ENCODE measurements around the gene MRPL23. TPM values are rescaled to one million over a fixed set of nuclear protein-coding genes. Genes with fewer than 3 reads are reported as not detected.

MRPL23 gene
- total RNA-seq, 1 donor from 2014 or later = 101 TPM

DNA sequence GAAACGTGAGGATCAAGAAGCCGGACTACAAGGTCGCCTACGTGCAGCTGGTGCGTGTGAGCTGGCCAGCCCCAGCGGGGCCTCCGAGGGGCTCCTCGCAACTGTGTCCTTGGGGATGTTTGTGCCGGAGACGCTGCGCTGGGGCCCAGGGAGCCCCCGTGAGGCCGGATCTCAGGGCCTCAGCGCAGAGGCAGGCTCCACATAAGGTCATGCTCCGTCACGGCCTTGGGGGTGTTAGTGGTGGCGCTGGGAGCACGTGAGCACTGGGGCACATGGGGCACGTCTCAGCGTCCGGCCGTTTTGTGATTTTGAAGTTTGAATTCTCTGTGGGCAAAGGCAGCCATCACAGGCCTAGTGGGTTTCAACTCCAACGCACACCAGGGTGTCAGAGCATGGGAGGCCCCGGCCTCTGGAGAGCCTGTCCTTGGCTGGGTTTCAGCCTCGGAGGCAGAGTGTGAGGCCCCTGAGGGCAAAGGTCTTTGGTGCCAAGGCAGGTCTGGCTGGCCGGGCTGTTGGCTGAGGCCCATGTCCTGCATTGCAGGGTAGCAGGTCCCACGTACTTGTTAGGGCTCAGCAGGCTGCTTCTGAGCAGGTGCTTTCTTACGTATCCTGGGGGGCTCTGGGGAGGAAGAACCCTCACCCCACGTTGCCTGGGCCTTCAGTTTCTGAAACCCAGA, 5.8 kb downstream of the MRPL23 start:
- DNase-seq (ENCODE audit: low read depth) = no peak

DNA sequence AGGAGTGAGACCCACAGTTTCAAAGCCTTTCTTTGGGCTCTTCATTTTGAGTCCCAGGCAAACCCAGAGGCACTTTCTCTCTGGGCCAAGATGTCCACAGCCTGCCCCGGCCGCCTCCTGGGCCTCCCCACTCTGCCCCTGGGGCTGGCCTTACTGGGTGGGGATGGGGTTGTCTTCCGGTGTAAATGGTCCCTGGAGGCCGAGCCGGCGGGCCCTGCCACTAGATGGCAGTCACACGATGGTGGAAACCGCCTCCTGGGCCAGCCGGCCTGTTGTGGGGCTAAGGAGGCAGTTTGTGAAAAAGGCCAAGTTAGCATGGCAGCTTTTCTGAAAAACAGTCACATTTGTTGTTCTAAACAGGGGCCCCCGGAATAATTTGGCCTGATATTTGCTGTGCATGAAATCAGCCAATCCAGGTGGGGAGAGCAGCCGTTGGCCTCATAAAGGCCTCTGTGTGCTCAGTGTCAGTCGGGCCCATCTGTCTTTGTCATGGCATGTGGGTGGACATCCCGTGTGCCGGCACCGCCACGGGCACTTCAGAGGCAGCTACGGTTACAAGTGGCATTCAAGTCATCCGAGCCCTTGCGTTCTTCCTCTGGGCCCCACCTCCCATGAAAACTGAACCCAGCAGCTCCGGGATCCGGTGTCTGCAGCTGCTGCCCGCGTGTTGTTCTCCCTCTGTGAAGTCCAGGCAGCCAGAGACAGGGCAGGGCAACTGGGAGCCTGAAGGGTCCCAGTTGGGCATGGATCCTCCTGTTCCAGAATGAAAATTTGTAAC, 6.5 kb downstream of the MRPL23 start:
- peak; percentile 39 for DNase-seq (ENCODE audit: low read depth)

DNA sequence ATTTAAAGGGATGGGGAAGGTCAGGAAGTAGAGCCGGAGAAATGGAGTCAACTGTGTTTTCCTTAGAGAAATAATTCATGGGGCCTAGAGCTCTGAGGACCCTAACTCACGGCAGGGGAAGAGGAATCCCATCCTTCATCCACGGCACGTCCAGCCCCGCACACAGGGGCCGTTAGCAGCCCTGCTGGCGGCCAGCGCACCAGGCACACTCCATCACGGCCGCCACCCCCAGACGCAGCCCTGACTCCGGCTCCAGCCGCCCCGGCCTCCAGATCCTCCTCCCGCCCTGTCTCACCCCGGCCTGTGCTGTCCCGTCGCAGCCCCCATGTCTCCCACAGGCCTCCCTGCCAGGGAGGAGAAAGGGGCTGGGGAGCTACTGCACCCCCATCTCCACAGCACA, 11.2 kb downstream of the MRPL23 start:
- no peak for DNase-seq (ENCODE audit: low read depth)

DNA sequence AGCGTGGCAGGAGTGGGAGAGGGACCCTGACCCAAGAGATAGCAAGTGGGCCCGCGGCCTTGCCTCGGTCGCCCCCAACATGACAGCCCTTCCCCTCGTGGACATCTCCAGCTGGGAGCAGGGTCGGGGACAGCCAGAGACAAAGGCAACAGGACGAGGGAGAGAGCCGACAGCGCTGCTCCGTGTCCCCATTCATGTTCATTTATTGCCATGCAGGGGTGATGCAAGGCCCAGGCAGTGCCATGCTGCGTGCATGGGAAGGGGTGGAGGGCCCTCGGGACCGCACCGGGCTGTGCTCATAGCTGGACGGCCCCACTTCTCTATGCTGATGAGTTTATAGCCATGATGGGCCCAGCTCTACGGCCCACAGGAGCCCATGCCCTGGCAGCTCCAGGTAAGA, 12.7 kb downstream of the MRPL23 start:
- DNase-seq (ENCODE audit: low read depth) = no peak

DNA sequence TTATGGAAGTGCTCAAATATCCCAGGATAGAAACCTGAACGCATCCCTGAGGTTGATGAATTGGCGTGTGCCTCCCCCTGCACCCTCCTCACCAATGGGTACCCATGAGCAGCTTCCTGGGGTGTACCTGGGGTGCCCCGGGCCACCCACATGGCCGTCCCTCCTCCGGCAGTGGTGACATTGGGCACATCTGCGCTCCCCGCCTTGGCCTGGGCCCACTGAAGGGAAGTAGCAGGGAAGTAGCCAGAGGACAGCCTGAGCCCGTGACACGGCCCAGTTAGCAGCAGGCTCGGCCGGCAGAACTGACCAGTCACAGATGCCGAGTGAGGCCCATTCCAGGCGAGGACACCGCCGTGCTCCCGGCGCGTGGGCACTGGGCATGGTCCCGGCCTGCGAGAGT, 16.7 kb downstream of the MRPL23 start:
- no peak for DNase-seq (ENCODE audit: low read depth)

DNA sequence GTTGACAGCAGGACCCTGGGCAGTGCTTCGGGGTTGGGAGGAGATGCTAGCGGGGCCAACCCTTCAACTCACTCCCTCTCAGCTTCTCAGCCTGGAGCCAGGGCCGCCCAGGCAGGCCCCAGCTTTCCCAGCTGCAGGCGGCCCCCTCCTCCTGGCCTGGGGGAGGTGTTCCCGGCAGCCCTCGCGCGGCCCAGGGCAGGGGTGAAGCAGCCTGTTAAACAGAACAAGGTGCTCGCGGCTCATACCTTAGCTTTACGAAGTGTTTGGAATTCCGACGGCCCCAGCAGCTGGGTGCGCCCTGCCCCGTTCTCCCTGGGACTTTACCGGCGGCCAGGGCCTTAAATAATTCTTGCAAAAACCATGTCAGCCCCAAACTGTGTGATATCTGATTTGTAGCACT, 17.2 kb downstream of the MRPL23 start:
- no peak for DNase-seq (ENCODE audit: low read depth)

DNA sequence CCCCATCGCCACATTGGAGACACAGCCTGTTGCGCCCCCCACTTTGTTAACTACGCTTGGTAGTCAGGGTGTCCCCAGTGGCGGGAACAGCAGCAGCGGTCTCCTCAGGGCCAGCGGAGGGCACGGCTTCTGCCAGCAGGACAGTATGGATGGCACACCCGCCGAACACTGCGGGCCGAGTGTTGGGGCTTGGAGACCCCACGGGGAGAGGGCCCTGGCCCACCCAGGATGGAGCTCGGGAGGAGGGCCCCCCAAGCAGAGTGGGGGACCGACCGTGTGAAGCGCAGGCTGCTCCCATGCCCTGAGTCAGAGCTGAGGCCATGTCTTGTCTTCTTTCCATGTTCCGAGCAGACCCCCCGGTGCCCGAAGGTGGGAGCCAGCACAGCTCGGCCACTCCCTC, 17.8 kb downstream of the MRPL23 start:
- no peak for DNase-seq (ENCODE audit: low read depth)

DNA sequence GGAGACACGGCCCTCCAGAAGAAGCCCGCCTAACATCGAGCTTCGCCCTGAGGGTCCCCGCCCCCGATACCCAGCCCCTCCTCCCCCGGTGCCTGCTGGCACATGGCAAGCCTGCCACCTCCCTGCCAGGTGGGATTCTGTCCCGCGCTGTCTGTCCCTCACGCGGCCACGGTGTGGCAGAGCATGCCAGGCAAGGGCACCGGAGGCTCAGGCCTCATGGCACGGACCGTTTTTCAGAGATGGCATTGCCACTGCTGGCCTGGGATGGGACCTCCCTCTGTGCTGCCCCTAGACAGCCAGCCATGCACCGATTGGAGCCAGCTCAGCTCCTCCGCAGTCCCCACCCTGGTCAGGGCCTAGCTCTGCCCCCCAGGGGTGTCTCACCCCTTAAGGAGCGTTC, 19.4 kb downstream of the MRPL23 start:
- no peak for DNase-seq (ENCODE audit: low read depth)

DNA sequence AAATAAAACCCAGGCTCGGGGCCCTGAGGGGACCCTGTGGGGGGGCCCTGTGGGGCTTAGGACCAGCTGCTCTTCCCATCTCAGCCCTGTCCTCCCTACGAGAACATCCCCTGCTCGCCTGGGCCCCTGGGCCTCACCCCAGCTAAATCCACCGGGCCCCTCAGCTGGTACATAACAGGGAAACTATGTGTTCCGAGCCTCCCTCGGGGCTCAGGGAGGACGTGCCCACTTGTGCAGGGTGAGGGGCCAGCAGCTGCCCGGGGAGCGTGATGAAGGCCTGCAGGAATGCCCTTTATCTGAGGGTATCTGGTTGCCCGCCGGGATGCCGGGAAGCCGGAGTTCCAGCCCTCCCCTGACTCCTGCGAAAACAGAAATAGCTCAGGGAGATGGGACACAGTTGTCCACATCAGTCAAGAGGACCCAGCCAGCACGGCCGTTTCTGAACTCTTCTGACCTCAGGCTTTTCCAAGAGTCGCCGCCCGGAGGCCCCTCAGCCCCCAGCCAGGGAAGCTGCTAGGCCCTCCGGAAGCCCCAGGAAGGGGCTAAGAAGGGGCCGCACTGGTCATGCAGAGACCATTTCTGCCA, 20.6 kb downstream of the MRPL23 start:
- DNase-seq (ENCODE audit: low read depth) = peak; percentile 91

DNA sequence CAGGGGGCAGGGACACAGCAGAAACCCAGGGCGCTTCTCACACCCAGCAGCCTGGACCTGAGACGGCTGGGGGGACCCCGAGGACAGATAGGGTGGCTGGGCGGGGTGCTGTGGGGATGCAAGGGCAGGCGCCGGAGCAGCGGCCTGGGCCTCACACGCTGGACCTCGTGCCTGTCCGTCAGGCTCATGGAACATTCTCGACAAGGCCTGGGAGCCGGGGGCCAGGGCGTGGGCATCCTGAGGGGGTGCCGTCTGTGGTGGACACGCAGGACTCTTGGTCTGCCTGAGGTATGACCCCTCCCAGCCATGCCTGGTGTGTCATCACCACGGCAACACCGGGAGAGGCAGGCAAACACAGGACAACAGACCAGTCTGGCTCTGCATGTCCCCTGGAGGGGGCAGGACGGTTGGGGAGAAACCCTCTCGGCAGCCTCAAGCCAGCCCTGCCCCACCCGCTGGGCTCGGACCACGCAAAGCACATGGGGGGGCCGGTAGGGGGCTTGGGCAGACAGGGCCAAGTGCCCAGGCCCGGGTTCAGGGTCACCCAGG, 21.4 kb downstream of the MRPL23 start:
- DNase-seq (ENCODE audit: low read depth) = no peak

DNA sequence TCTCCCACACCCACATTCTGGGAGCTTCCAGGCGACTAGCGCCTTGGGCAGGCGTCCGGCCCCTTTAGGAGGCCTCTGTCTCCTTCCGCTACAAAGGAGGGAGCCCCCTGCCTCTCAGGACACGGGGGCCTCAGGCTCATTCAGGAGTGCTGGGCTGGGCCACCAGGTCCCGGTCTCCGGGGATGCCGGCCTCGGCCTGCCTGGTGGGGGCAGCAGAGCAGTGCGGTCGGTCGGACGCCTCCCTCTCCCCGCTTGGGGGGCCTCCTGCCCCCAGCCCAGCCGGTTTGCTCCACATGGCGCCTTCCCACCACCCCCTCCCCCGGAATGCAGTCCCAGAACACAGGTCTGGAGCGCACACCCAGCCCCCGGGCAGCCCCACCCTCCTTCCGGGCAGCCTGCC, 21.9 kb downstream of the MRPL23 start:
- DNase-seq (ENCODE audit: low read depth) = no peak

DNA sequence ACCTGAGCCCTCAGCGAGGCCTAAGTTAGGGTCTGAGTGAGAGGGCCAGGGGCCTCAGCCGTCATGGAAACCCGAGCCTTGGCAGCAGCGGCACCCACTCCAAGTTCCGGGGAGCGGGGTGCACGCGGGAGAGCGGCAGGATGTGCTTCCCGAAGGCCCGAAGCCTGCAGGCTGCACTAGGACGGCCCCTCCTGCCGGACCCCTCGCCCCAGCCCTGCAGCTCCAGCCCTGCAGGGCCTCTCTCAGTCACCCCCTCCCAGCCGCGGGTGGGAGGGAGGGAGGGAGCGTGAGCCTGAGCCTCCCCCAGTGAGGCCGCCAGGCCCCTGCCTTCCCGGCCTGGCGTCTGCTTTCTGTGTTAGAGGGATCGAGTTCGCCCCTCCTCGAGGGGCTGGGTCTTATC, 22.6 kb downstream of the MRPL23 start:
- DNase-seq (ENCODE audit: low read depth) = no peak

DNA sequence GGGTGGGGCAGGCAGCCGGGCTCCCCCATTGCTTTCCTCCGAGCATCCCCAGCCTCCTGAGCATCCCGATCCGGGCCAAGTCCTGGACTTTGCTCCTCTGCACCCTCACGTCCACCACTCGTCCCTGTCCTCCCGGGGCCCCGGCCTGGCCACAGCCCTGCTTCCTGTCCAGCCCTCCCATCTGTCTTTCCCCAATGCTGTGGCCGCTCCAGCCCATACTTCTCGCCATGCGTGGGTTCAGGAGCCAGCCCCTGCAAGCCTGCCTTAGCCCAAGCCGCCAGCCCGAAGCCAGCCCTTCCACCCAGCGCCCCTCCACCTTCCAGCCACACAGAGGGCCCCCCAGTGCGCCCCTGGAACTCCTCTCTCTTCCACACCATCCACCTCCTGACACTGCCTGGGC, 23.8 kb downstream of the MRPL23 start:
- DNase-seq (ENCODE audit: low read depth) = no peak

DNA sequence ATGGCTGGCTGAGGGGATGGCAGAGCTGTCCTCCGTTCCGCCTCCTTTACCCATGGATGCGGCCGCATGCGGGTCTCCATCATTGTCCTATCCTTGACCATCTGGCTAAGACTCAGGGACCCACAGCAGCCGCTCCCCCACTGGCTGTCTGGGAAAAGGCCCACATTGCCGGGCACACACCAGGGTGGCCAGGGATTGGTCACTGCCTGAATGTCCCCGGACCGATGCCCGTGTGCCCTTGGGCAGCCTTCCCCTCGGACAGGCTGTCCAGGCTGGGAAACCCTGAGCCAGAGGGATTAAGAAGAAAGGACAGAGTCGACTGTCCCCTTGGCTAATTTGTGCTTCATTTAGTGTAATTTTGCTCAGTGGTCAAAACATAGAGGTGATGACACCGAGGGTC, 28.1 kb downstream of the MRPL23 start:
- DNase-seq (ENCODE audit: low read depth) = no peak

DNA sequence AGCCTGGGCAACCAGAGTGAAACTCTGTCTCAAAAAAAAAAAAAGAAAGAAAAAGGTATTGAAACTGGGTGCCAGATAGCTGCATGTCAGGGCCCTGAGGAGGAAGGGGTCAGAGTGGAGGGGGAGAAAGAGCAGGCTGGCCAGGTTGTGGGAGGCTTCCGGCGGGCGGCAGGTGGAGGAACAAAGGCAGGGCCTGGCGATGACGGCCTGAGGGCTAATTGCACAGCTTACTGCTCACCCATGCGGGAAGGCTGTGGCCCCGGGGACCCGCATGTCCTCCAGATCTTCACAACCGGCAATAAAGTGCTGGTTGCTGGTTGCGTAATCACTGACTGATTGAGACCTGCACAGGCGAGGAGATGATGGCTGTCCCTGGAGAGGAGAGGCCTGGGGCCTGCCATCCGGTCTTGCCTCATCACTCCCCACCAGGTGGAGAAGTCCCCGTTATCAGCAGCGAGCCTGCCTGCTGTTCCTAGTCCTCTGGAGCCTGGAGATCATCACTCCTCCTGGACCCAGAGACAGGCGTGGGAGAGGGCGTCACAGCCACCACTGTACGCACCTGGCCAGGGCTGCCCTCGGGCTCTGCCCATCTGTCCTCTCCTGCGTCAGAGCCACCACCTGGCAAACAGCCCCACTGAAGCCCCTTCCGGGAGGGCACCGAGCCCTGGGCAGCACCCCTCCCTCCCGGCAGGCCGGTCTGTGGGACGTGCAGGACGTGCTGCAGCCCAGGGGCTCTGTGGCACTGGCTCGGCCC, 31.8 kb downstream of the MRPL23 start:
- no peak for DNase-seq (ENCODE audit: low read depth)

DNA sequence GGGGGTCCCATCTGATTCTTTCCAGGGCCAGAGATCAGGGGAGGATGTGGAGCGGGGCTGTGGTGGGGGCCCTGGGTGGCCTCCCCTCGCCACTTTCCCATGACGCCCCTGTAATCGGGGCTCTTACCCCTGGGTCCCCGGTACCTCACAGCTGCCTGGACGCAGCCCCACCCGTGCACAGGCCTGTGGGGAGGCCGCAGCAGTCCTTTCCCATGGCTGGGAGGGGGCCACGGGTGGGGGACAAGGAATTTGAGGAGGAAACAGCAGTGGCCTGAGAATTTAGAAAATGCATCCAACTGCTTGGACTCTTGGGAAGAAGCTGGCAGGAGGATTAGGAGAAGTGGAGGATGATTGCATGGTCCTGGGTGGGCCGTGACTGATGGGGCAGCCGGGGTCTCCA, 32.5 kb downstream of the MRPL23 start:
- no peak for DNase-seq (ENCODE audit: low read depth)

DNA sequence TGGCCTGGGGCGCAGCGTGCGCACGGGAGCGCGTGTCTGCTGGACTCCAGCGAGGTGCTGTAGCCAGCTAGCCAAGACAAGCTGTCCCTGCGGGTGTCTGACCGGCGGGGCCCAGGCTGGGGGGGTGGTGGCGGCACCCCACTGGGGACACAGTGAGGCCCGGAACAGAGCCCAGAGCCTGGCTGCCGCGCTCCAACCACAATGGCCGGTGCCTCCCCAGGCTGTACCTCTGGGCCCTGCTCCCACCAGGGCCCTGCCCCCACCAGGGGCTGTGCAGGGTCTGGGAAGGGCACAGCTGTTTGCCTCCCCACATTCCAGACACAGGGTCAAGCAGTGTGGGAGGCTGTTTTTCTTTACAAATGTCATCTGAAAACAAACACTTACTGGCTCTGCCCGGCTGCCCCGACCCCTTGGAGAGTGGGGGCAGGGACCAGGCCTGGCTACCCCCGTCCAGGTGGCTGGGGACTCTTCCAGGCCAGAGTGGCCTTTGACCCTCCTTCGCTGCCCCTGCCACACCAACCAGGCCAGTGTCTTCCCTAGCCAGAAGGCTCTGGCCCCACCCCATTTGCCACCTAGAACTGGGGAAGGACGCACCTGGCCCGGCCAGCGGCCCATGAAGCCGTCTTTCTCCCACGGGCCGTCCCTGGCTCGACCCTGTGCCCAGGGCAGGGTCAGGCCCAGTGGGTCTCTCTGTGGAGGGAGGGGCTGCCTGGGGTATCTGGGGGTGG, 35.9 kb downstream of the MRPL23 start:
- no peak for DNase-seq (ENCODE audit: low read depth)

DNA sequence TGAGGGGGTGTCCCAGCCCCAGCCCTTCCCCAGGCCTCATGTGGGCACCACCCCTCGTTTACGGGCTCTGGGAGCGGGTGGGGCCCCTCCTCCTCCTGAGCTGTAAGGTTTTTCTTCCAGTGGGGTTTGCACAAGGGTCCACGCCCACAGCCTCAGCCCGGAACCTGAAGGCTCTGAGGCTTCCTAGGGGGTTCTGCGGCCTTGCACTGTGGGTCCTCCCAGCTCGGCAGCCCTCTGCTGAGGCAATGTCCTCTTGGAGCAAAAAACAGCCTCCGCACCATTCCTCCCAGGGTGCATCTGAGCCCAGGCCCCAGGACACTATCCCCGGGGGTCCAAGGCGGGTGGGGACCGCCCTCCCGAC, 36.4 kb downstream of the MRPL23 start:
- no peak for DNase-seq (ENCODE audit: low read depth)

DNA sequence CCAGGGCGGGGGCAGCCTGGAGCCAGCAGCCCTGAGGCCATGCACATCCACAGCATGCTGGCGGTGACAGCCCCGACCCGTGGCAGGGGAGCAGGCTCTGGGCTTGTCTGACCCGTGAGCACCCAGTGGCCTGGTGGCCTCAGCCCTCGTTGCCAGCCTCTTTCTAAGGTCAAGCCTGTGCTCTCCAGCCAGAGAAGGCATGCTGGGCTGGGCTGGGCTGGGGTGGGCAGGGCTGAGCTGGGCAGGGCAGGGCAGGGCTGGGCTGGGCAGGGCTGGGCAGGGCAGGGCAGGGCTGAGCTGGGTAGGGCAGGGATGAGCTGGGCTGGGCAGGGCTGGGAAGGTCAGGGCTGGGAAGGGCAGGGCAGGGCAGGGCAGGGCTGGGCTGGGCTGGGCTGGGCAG, 39.9 kb downstream of the MRPL23 start:
- no peak for DNase-seq (ENCODE audit: low read depth)

DNA sequence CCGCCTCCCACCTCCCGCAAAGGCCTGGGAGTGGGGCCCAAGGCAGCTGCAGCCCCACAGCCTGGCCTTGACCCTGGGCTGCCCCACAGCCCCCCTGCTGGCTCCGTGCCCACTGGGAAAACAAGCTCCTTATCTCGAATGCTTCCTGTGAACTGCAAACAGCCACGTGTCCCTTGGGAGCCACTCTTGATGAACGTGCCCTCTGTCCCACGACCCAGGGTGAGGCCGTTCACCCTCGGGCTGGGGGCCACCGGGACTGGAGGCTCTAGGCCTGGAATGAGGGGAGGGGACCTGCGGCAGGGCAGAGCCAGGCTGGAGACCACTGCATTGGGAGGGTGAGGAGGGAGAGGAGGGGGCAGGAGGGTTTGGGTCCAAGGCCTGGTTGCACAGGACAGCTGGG, 41.0 kb downstream of the MRPL23 start:
- DNase-seq (ENCODE audit: low read depth) = no peak

DNA sequence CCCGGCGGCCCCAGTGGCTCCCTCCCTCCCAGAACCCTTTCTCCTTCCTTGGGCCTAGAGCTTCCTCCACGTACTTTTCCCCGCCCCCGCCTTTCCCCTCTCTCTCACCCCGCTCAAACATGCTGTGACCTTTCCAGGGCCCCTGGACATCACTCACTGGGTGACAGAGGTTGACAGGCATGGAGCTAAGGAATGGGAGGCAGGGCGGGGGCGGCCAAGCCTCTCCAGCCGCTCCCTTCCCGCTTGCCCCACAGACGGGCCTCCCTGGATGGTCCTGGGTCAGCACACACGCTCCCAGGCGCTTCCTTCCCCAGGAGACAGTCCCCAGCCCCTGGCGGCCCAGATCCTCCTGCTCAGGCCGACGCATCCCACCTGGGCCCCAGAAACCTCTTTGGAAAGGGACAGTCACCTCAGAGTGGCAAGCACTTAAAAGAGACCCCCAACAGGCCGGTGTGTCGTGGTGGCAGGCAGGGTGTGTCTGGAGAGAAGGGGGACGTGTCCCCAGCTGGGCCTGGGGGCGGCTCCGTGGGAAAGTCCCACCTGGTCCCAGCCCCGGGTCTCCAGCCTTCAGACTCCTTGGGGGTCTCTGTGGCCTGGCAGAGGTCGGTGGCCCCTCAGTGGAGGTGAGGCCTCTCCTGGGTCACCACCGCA, 41.7 kb downstream of the MRPL23 start:
- no peak for DNase-seq (ENCODE audit: low read depth)

Measured in myocyte (in vitro differentiated cells).